LNCAP (cell line): ENCODE measurements around the gene MACROH2A2.

Experiments used
- CTCF ChIP-seq: fragments of 450-650 bp; IDR thresholded peaks from 2 replicates; pipeline ENCODE4 v1.5.1; 2017; ENCODE audit warnings: mild to moderate bottlenecking

The MACROH2A2 gene

GRCh38 chr10:70145666-70146488 is 93.2 kb downstream of the MACROH2A2 start:
- peak; percentile 64 for TF ChIP-seq CTCF

- peak; percentile 62 for TF ChIP-seq CTCF
Measured at GRCh38 chr10:70146489-70147258, 94.0 kb downstream of the MACROH2A2 start, which contains the start of gene TYSND1. TSS of gene TYSND1 (minus strand) at chr10:70146700. CDS start at chr10:70146586, 114 bp downstream.

- no peak for TF ChIP-seq CTCF
Measured at GRCh38 chr10:70147259-70147625, 94.6 kb downstream of the MACROH2A2 start.

GRCh38 chr10:70148516-70148915 is 95.9 kb downstream of the MACROH2A2 start:
- TF ChIP-seq CTCF: no peak

- TF ChIP-seq CTCF: no peak
Measured at GRCh38 chr10:70155255-70155838, 102.7 kb downstream of the MACROH2A2 start.

- no peak for TF ChIP-seq CTCF
Measured at GRCh38 chr10:70158113-70158512, 105.5 kb downstream of the MACROH2A2 start.

- TF ChIP-seq CTCF: no peak
Measured at GRCh38 chr10:70160798-70161197, 108.2 kb downstream of the MACROH2A2 start.
